Endodermal cell (in vitro differentiated cells): ENCODE results near the gene OCA2. TPM values are rescaled to one million over a fixed set of nuclear protein-coding genes. Genes with fewer than 3 reads are reported as not detected.
A peak's percentile ranks its signal among the peaks of the same experiment; 100 is the strongest.

ENCODE experiments used
- DNase-seq: peaks from one replicate; pipeline ENCODE4 v3.0.0-alpha.2; 2017
- H3K27ac ChIP-seq: 2 replicates; pipeline ENCODE4 v1.5.1; 2013; ENCODE audit warnings: mild to moderate bottlenecking, low read depth, low read length, moderate library complexity
- H3K27me3 ChIP-seq: 2 replicates; pipeline ENCODE4 v1.6.1; 2013; ENCODE audit warnings: mild to moderate bottlenecking, low read length, moderate library complexity; ENCODE audit not compliant: insufficient read depth, control insufficient read depth, poor library complexity, severe bottlenecking
- H3K36me3 ChIP-seq: 2 replicates; pipeline ENCODE4 v1.7.0; 2013; ENCODE audit warnings: mild to moderate bottlenecking, low read length, moderate library complexity; ENCODE audit not compliant: control insufficient read depth, insufficient read depth
- H3K4me1 ChIP-seq: one replicate; pipeline ENCODE4 v1.7.0; 2013; ENCODE audit warnings: low read length; ENCODE audit not compliant: control insufficient read depth, insufficient read depth
- H3K4me3 ChIP-seq: 2 replicates; pipeline ENCODE4 v1.5.1; 2013; ENCODE audit warnings: mild to moderate bottlenecking, low read length, moderate library complexity
- H3K9ac ChIP-seq: 2 replicates; pipeline ENCODE4 v1.6.1; 2013; ENCODE audit warnings: mild to moderate bottlenecking, low read length, moderate library complexity; ENCODE audit not compliant: poor library complexity, severe bottlenecking; ENCODE audit errors: extremely low read depth
- H3K9me3 ChIP-seq: 2 replicates; pipeline ENCODE4 v1.6.1; 2013; ENCODE audit warnings: mild to moderate bottlenecking, low read length, moderate library complexity; ENCODE audit not compliant: control insufficient read depth
- H3K27ac Mint-ChIP-seq: 2 replicates; pipeline ENCODE4 v1.8.0; 2020; ENCODE audit warnings: mixed read lengths
- H3K27me3 Mint-ChIP-seq: 2 replicates; pipeline ENCODE4 v1.8.0; 2021; ENCODE audit warnings: mild to moderate bottlenecking, mixed read lengths; ENCODE audit not compliant: insufficient read depth
- H3K36me3 Mint-ChIP-seq: 2 replicates; pipeline ENCODE4 v1.8.0; 2020; ENCODE audit warnings: low read depth, mixed read lengths
- H3K4me1 Mint-ChIP-seq: 2 replicates; pipeline ENCODE4 v1.8.0; 2020; ENCODE audit warnings: mixed read lengths
- H3K4me3 Mint-ChIP-seq: 2 replicates; pipeline ENCODE4 v1.8.0; 2020; ENCODE audit warnings: mild to moderate bottlenecking, moderate library complexity, mixed read lengths
- H3K9me3 Mint-ChIP-seq: 2 replicates; pipeline ENCODE4 v1.8.0; 2020; ENCODE audit warnings: mild to moderate bottlenecking, mixed read lengths
- CTCF ChIP-seq: fragments of 200-600 bp; sonication (generic); conservative IDR thresholded peaks from 2 replicates; pipeline ENCODE4 v1.5.0; 2021; ENCODE audit warnings: antibody characterized with exemption, mild to moderate bottlenecking
- WGBS, 2 experiments: methylation state at CpG; one replicate each; pipeline versions ENCODE4 v1.1.5 to v1.1.7; 2013; ENCODE audit warnings: missing lambda C conversion rate in 2 of 2, mixed read lengths in 1 of 2; ENCODE audit not compliant: insufficient coverage in 1 of 2, insufficient read length in 1 of 2; 5-methylcytosine and 5-hydroxymethylcytosine counted together
- total RNA-seq, 2 donors: library from RNA; stranded (reverse); fragmentation: NEBNext Ultra II Directional in 1 of 2; extraction: Animal tissue kit (Norgen Biotek cat#: 25700) in 1 of 2; gene quantifications; 2 replicates in 1 of 2; 3 replicates in 1 of 2; pipeline ENCODE4 v1.2.1, GENCODE V29; 2021

The OCA2 gene
- total RNA-seq, 2 donors from 2014 or later: 0.29 to 0.84 TPM

GRCh38 chr15:28093752-28094535 lies 5.2 kb downstream of the OCA2 start:
- DNase-seq: peak; percentile 60
- WGBS, 2 experiments: 67 to 71% methylated on average over 7 to 16 of the region's 20 CpGs
- Mint-ChIP-seq H3K36me3 (no peaks in the 10 kb centered on the region), H3K4me1 (peaks cover 6% of the 10 kb centered on the region), H3K9me3 (peaks cover 23% of the 10 kb centered on the region), H3K27me3 (peaks cover 90% of the 10 kb centered on the region), H3K27ac (no peak overlapping the region), H3K4me3 (peak overlapping the region; percentile 57)
- Histone ChIP-seq H3K36me3 (no peaks in the 10 kb centered on the region), H3K27me3 (peaks cover 71% of the 10 kb centered on the region), H3K9me3 (peaks cover 21% of the 10 kb centered on the region), H3K27ac (no peak overlapping the region), H3K4me1 (no peaks in the 10 kb centered on the region), H3K4me3 (no peak overlapping the region), H3K9ac (no peak overlapping the region)
- TF ChIP-seq CTCF: no peak

GRCh38 chr15:28091313-28091712 lies 7.8 kb downstream of the OCA2 start:
- no peak overlapping the region for H3K4me3 Mint-ChIP-seq

GRCh38 chr15:28086175-28086703 lies 12.9 kb downstream of the OCA2 start:
- no peak overlapping the region for H3K4me3 Mint-ChIP-seq
- no peaks in the 10 kb centered on the region for H3K36me3 Mint-ChIP-seq
- H3K4me1 ChIP-seq: no peaks in the 10 kb centered on the region
- no peak overlapping the region for H3K27ac Mint-ChIP-seq
- no peak overlapping the region for H3K27ac ChIP-seq
- H3K27me3 ChIP-seq: no peaks in the 10 kb centered on the region
- H3K9ac ChIP-seq: no peak overlapping the region
- TF ChIP-seq CTCF: peak; percentile 84
- no peak overlapping the region for H3K4me3 ChIP-seq
- peaks cover 26% of the 10 kb centered on the region for H3K9me3 Mint-ChIP-seq
- no peaks in the 10 kb centered on the region for H3K36me3 ChIP-seq
- DNase-seq: peak; percentile 87
- peaks cover 18% of the 10 kb centered on the region for H3K9me3 ChIP-seq
- H3K4me1 Mint-ChIP-seq: no peaks in the 10 kb centered on the region
- peaks cover 26% of the 10 kb centered on the region for H3K27me3 Mint-ChIP-seq
- 5% methylated on average over 2 of the region's 2 CpGs; no CpG with 5 or more reads in 1 of the 2 experiments for WGBS, 2 experiments

More at GRCh38 chr15:28091313-28091712, 7.8 kb downstream of the OCA2 start:
- no peak overlapping the region for H3K4me3 ChIP-seq
- Mint-ChIP-seq H3K9me3 (peaks cover 34% of the 10 kb centered on the region), H3K27me3 (peaks cover 69% of the 10 kb centered on the region), H3K36me3 (no peaks in the 10 kb centered on the region), H3K27ac (no peak overlapping the region), H3K4me1 (peaks cover 6% of the 10 kb centered on the region)
- H3K9ac ChIP-seq: no peak overlapping the region
- H3K27me3 ChIP-seq: peaks cover 45% of the 10 kb centered on the region
- DNase-seq: no peak
- no peak for TF ChIP-seq CTCF
- no peak overlapping the region for H3K27ac ChIP-seq
- WGBS, 2 experiments: 96 to 100% methylated on average over 2 of the region's 2 CpGs
- peaks cover 27% of the 10 kb centered on the region for H3K9me3 ChIP-seq
- no peaks in the 10 kb centered on the region for H3K36me3 ChIP-seq
- H3K4me1 ChIP-seq: no peaks in the 10 kb centered on the region
